Measurements from ENCODE around the gene PRPS1L1. TPM values are rescaled to one million over a fixed set of nuclear protein-coding genes. Genes with fewer than 3 reads are reported as not detected.

The PRPS1L1 gene
- total and polyA plus RNA-seq, 2 experiments from 2014 or later, result not detected

GRCh38 chr7:18045171-18045570, 17.5 kb upstream of the PRPS1L1 start:
- no peak overlapping the region for H3K4me3 ChIP-seq
- no peak for TF ChIP-seq CTCF (IDR thresholded peaks at IDR 0.05; ENCODE audit: low read depth, low read length)
- no peaks in the 10 kb centered on the region for H3K9me3 ChIP-seq (ENCODE audit: low read depth)
- no peak overlapping the region for H3K27ac ChIP-seq
- H3K27me3 ChIP-seq, result no peaks in the 10 kb centered on the region
- no peak for DNase-seq (ENCODE audit: low read depth in 1 of 2, low spot score in 1 of 2)
- peaks cover 13% of the 10 kb centered on the region for H3K4me1 ChIP-seq (ENCODE audit: low read depth)
- H3K36me3 ChIP-seq, result no peaks in the 10 kb centered on the region

GRCh38 chr7:18041191-18041590, 13.5 kb upstream of the PRPS1L1 start:
- H3K27me3 ChIP-seq, result no peaks in the 10 kb centered on the region
- no peak overlapping the region for H3K27ac ChIP-seq
- H3K4me1 ChIP-seq (ENCODE audit: low read depth), result peaks cover 7% of the 10 kb centered on the region
- TF ChIP-seq CTCF (IDR thresholded peaks at IDR 0.05; ENCODE audit: low read depth, low read length), result no peak
- no peaks in the 10 kb centered on the region for H3K36me3 ChIP-seq
- no peak for DNase-seq (ENCODE audit: low read depth in 1 of 2, low spot score in 1 of 2)
- no peak overlapping the region for H3K4me3 ChIP-seq
- H3K9me3 ChIP-seq (ENCODE audit: low read depth), result no peaks in the 10 kb centered on the region

GRCh38 chr7:18040196-18040595, 12.6 kb upstream of the PRPS1L1 start:
- Histone ChIP-seq H3K4me3 (no peak overlapping the region), H3K9me3 (ENCODE audit: low read depth) (no peaks in the 10 kb centered on the region), H3K36me3 (no peaks in the 10 kb centered on the region), H3K27ac (no peak overlapping the region), H3K27me3 (no peaks in the 10 kb centered on the region), H3K4me1 (ENCODE audit: low read depth) (peaks cover 7% of the 10 kb centered on the region)
- TF ChIP-seq CTCF (IDR thresholded peaks at IDR 0.05; ENCODE audit: low read depth, low read length), result no peak
- peak in 1 of 2 donors; percentile 51 for DNase-seq (ENCODE audit: low read depth in 1 of 2, low spot score in 1 of 2)

GRCh38 chr7:18038382-18038781, 10.7 kb upstream of the PRPS1L1 start:
- no peaks in the 10 kb centered on the region for H3K27me3 ChIP-seq
- H3K9me3 ChIP-seq (ENCODE audit: low read depth), result no peaks in the 10 kb centered on the region
- no peaks in the 10 kb centered on the region for H3K36me3 ChIP-seq
- no peak for DNase-seq (ENCODE audit: low read depth in 1 of 2, low spot score in 1 of 2)
- peaks cover 7% of the 10 kb centered on the region for H3K4me1 ChIP-seq (ENCODE audit: low read depth)
- no peak overlapping the region for H3K27ac ChIP-seq
- H3K4me3 ChIP-seq, result no peak overlapping the region
- TF ChIP-seq CTCF (IDR thresholded peaks at IDR 0.05; ENCODE audit: low read depth, low read length), result no peak

- DNase-seq (ENCODE audit: low read depth in 1 of 2, low spot score in 1 of 2), result no peak
- no peak for TF ChIP-seq CTCF (IDR thresholded peaks at IDR 0.05; ENCODE audit: low read depth, low read length)
Observed at GRCh38 chr7:18037609-18038008, 10.0 kb upstream of the PRPS1L1 start.

GRCh38 chr7:18036783-18037182, 9.1 kb upstream of the PRPS1L1 start:
- DNase-seq (ENCODE audit: low read depth in 1 of 2, low spot score in 1 of 2), result no peak
- H3K27me3 ChIP-seq, result no peaks in the 10 kb centered on the region
- H3K36me3 ChIP-seq, result no peaks in the 10 kb centered on the region
- no peaks in the 10 kb centered on the region for H3K9me3 ChIP-seq (ENCODE audit: low read depth)
- TF ChIP-seq CTCF (IDR thresholded peaks at IDR 0.05; ENCODE audit: low read depth, low read length), result no peak
- H3K27ac ChIP-seq, result no peak overlapping the region
- H3K4me3 ChIP-seq, result no peak overlapping the region
- peaks cover 7% of the 10 kb centered on the region for H3K4me1 ChIP-seq (ENCODE audit: low read depth)

More at GRCh38 chr7:18037609-18038008, 10.0 kb upstream of the PRPS1L1 start:
- Histone ChIP-seq H3K27ac (no peak overlapping the region), H3K36me3 (no peaks in the 10 kb centered on the region), H3K9me3 (ENCODE audit: low read depth) (no peaks in the 10 kb centered on the region), H3K4me1 (ENCODE audit: low read depth) (peaks cover 7% of the 10 kb centered on the region), H3K27me3 (no peaks in the 10 kb centered on the region), H3K4me3 (no peak overlapping the region)
